Measurements from ENCODE around the gene STARD4. TPM values are rescaled to one million over a fixed set of nuclear protein-coding genes. Genes with fewer than 3 reads are reported as not detected.

The STARD4 gene
- total RNA-seq, 1 experiment from 2014 or later = 31.1 TPM

GRCh38 chr5:111511174-111511830, 1.0 kb downstream of the STARD4 start:
- no peak for TF ChIP-seq CTCF (IDR thresholded peaks at IDR 0.05; ENCODE audit: unreplicated experiment)
- H3K4me3 Mint-ChIP-seq (ENCODE audit: unreplicated experiment) = peak overlapping the region; percentile 76
- CTCF ChIA-PET = interaction anchor here (1.1 to 1.8 kb wide), 4 partner anchors 14 to 355 kb away, joined by 3 to 5 read pairs (median 4); no protein-coding TSS in a partner anchor
- no peaks in the 10 kb centered on the region for H3K36me3 Mint-ChIP-seq (ENCODE audit: insufficient read depth, unreplicated experiment)
- peak overlapping the region; percentile 65 for H3K27ac Mint-ChIP-seq (ENCODE audit: low read depth, unreplicated experiment)
- POLR2A ChIA-PET = interaction anchor here (0.6 to 5.4 kb wide), 11 partner anchors 15 to 1456 kb away, joined by 3 to 105 read pairs (median 3); no protein-coding TSS in a partner anchor
- TSS peak; percentile 45 for BruUV-seq (replicated peaks)
- intact Hi-C loops (cut with micrococcal nuclease) = no loop called here
- H3K27me3 Mint-ChIP-seq (ENCODE audit: insufficient read depth, unreplicated experiment) = no peaks in the 10 kb centered on the region
- H3K4me1 Mint-ChIP-seq (ENCODE audit: insufficient read depth, unreplicated experiment) = peaks cover 38% of the 10 kb centered on the region
- peak; percentile 28 for DNase-seq (ENCODE audit: unreplicated experiment)
- no peaks in the 10 kb centered on the region for H3K9me3 Mint-ChIP-seq (ENCODE audit: unreplicated experiment)

GRCh38 chr5:111509119-111509518, 3.2 kb downstream of the STARD4 start:
- peaks cover 47% of the 10 kb centered on the region for H3K4me1 Mint-ChIP-seq (ENCODE audit: insufficient read depth, unreplicated experiment)
- H3K27ac Mint-ChIP-seq (ENCODE audit: low read depth, unreplicated experiment) = no peak overlapping the region
- no peak for TF ChIP-seq CTCF (IDR thresholded peaks at IDR 0.05; ENCODE audit: unreplicated experiment)
- BruUV-seq (replicated peaks) = no TSS peak
- no peaks in the 10 kb centered on the region for H3K27me3 Mint-ChIP-seq (ENCODE audit: insufficient read depth, unreplicated experiment)
- intact Hi-C loops (cut with micrococcal nuclease) = no loop called here
- POLR2A ChIA-PET = interaction anchor here (1.3 to 5.4 kb wide), 2 partner anchors 12 to 1820 kb away, joined by 3 to 105 read pairs; partner anchors contain the start of gene MAN2A1
- DNase-seq (ENCODE audit: unreplicated experiment) = no peak
- H3K4me3 Mint-ChIP-seq (ENCODE audit: unreplicated experiment) = no peak overlapping the region
- peaks cover 13% of the 10 kb centered on the region for H3K36me3 Mint-ChIP-seq (ENCODE audit: insufficient read depth, unreplicated experiment)
- CTCF ChIA-PET = interaction anchor here (0.9 kb wide), 1 partner anchor 639 kb away, joined by 4 read pairs; no protein-coding TSS in a partner anchor
- no peaks in the 10 kb centered on the region for H3K9me3 Mint-ChIP-seq (ENCODE audit: unreplicated experiment)

GRCh38 chr5:111507276-111507675, 5.1 kb downstream of the STARD4 start:
- DNase-seq (ENCODE audit: unreplicated experiment) = no peak
- ChIA-PET CTCF (interaction anchor here (0.9 kb wide), 1 partner anchor 24 kb away, joined by 3 read pairs; no protein-coding TSS in a partner anchor), POLR2A (interaction anchor here (3.6 kb wide), 1 partner anchor 12 kb away, joined by 17 read pairs; no protein-coding TSS in a partner anchor)
- TF ChIP-seq CTCF (IDR thresholded peaks at IDR 0.05; ENCODE audit: unreplicated experiment) = no peak
- intact Hi-C loops (cut with micrococcal nuclease) = no loop called here
- Mint-ChIP-seq H3K36me3 (ENCODE audit: insufficient read depth, unreplicated experiment) (peaks cover 17% of the 10 kb centered on the region), H3K4me3 (ENCODE audit: unreplicated experiment) (no peak overlapping the region), H3K4me1 (ENCODE audit: insufficient read depth, unreplicated experiment) (peaks cover 38% of the 10 kb centered on the region), H3K27me3 (ENCODE audit: insufficient read depth, unreplicated experiment) (no peaks in the 10 kb centered on the region), H3K27ac (ENCODE audit: low read depth, unreplicated experiment) (no peak overlapping the region), H3K9me3 (ENCODE audit: unreplicated experiment) (no peaks in the 10 kb centered on the region)
- no TSS peak for BruUV-seq (replicated peaks)

GRCh38 chr5:111505096-111505495, 7.2 kb downstream of the STARD4 start:
- no TSS peak for BruUV-seq (replicated peaks)
- Mint-ChIP-seq H3K9me3 (ENCODE audit: unreplicated experiment) (no peaks in the 10 kb centered on the region), H3K36me3 (ENCODE audit: insufficient read depth, unreplicated experiment) (peaks cover 17% of the 10 kb centered on the region), H3K27ac (ENCODE audit: low read depth, unreplicated experiment) (no peak overlapping the region), H3K4me1 (ENCODE audit: insufficient read depth, unreplicated experiment) (peaks cover 23% of the 10 kb centered on the region), H3K27me3 (ENCODE audit: insufficient read depth, unreplicated experiment) (no peaks in the 10 kb centered on the region), H3K4me3 (ENCODE audit: unreplicated experiment) (no peak overlapping the region)
- intact Hi-C loops (cut with micrococcal nuclease) = no loop called here
- ChIA-PET POLR2A (interaction anchor here (0.6 to 3.6 kb wide), 3 partner anchors 9 to 1860 kb away, joined by 3 to 17 read pairs (median 3); no protein-coding TSS in a partner anchor), CTCF (interaction anchor here (0.6 to 0.8 kb wide), 2 partner anchors 75 to 320 kb away, joined by 3 read pairs; no protein-coding TSS in a partner anchor)
- no peak for DNase-seq (ENCODE audit: unreplicated experiment)
- no peak for TF ChIP-seq CTCF (IDR thresholded peaks at IDR 0.05; ENCODE audit: unreplicated experiment)

All from MCF 10A (cell line).